Activated CD4-positive, alpha-beta memory T cell treated with anti-CD3 and anti-CD28 coated beads for 36 hours (primary cell): ENCODE measurements around the gene LBHD2. TPM values are rescaled to one million over a fixed set of nuclear protein-coding genes. Genes with fewer than 3 reads are reported as not detected.
"Not testable (repeated sequence)": the region's sequence is repeated elsewhere in the genome, so short reads cannot be mapped to it uniquely, and the experiment has no call there.

Experiments
- CTCF ChIA-PET: fragments of 350-600 bp; sonication (Branson Sonifier 250); formaldehyde crosslinking; loops from one replicate; lab custom pipeline; 2021; ENCODE audit warnings: antibody characterized with exemption, inconsistent platforms; lab: Charles Lee
- POLR2A ChIA-PET: fragments of 350-600 bp; sonication (Branson Sonifier 250); formaldehyde crosslinking; loops from one replicate; lab custom pipeline; 2021; ENCODE audit warnings: antibody characterized with exemption; lab: Charles Lee
- DNase-seq: peaks from one replicate; pipeline ENCODE4 v3.0.0-alpha.2; 2020
- H3K27ac Mint-ChIP-seq: one replicate; pipeline ENCODE4 v1.8.0; 2021; ENCODE audit warnings: mixed read lengths
- H3K27me3 Mint-ChIP-seq: one replicate; pipeline ENCODE4 v1.8.0; 2021; ENCODE audit warnings: mixed read lengths
- H3K36me3 Mint-ChIP-seq: one replicate; pipeline ENCODE4 v1.8.0; 2021; ENCODE audit warnings: mixed read lengths
- H3K4me1 Mint-ChIP-seq: one replicate; pipeline ENCODE4 v1.8.0; 2021; ENCODE audit warnings: low read depth, mixed read lengths
- H3K4me3 Mint-ChIP-seq: one replicate; pipeline ENCODE4 v1.8.0; 2021; ENCODE audit warnings: mild to moderate bottlenecking, mixed read lengths
- H3K9me3 Mint-ChIP-seq: one replicate; pipeline ENCODE4 v1.8.0; 2021; ENCODE audit warnings: mixed read lengths
- intact Hi-C: fragments of 100-400 bp; cut with micrococcal nuclease; formaldehyde crosslinking; loops from one replicate; pipeline ENCODE4 v1.15.1; 2023
- total RNA-seq, 2 experiments: library from RNA; stranded (reverse); gene quantifications; one replicate each; pipeline ENCODE4 v1.2.3, GENCODE V29; 2021

The LBHD2 gene
- total RNA-seq, 2 experiments from 2014 or later, result not detected

DNA sequence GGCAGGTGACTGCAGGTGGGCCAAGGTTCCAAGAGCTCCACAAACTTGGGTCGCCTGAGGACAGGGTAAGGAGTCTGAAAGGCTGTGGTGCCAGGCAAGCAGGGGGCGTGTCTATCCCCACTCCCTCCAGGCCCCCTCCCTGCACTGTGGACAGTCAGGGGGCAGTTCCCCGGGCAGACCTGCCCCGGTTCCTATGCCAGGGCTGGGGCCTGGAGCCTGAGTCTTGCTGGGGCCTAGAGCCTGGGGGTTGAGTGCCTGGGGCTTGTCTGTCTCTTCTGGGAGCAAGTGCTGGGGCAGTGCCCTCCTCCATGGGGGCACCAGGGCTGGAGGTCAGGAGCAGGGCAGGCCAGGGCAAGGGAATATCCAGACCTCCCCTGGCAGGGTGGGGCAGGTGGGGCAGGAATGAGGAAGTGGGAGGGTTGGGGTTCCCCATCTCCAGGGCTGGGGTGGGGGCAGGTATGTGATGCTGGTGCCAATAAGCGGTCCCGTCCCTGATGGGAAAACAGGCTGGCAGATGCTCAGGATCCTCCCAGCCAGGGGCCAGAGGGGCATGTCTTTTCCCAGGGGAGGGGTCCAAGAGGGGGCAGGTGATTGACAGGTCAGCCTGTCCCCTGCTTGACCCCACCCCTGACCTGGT lies 27.3 kb downstream of the LBHD2 start:
- DNase-seq, result no peak
- peaks cover 3% of the 10 kb centered on the region for H3K4me1 Mint-ChIP-seq
- no peaks in the 10 kb centered on the region for H3K9me3 Mint-ChIP-seq
- intact Hi-C loops, result no loop called here
- H3K36me3 Mint-ChIP-seq, result no peaks in the 10 kb centered on the region
- H3K27ac Mint-ChIP-seq, result no peak overlapping the region
- H3K27me3 Mint-ChIP-seq, result peaks cover 5% of the 10 kb centered on the region
- ChIA-PET CTCF (no interaction called here), POLR2A (no interaction called here)
- no peak overlapping the region for H3K4me3 Mint-ChIP-seq

GRCh38 chr14:103112400-103113243 lies 28.6 kb downstream of the LBHD2 start:
- Mint-ChIP-seq H3K27ac (no peak overlapping the region), H3K9me3 (no peaks in the 10 kb centered on the region), H3K4me3 (no peak overlapping the region), H3K27me3 (peaks cover 5% of the 10 kb centered on the region), H3K4me1 (peaks cover 3% of the 10 kb centered on the region), H3K36me3 (no peaks in the 10 kb centered on the region)
- no peak for DNase-seq
- CTCF ChIA-PET, result interaction anchor here (0.8 to 1.0 kb wide), 2 partner anchors 8 to 38 kb away, joined by 3 read pairs; no protein-coding TSS in a partner anchor
- intact Hi-C loops, result no loop called here
- POLR2A ChIA-PET, result no interaction called here

DNA sequence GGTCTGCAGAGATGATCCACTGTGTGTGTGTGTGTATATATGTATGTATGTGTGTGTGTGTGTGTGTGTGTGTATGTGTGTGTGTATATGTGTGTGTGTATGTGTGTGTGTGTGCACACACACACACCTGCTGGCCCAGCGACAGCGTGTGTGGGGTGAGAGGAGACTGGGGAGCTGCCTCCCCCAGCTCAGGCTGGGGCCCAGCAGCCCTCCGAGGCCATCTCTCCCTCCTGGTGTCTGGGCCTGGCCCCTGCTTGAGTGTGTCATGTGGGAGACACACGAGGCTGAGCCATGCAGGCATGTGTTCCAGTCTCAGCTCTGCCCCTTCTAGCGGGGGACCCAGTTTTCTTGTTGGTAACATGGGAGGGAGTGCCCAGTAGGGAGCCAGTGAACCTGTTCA lies 29.3 kb downstream of the LBHD2 start:
- H3K27me3 Mint-ChIP-seq, result peaks cover 5% of the 10 kb centered on the region
- no peak overlapping the region for H3K27ac Mint-ChIP-seq
- intact Hi-C loops, result no loop called here
- H3K36me3 Mint-ChIP-seq, result no peaks in the 10 kb centered on the region
- H3K4me1 Mint-ChIP-seq, result peaks cover 3% of the 10 kb centered on the region
- CTCF ChIA-PET, result interaction anchor here (0.8 to 1.0 kb wide), 2 partner anchors 9 to 38 kb away, joined by 3 read pairs; no protein-coding TSS in a partner anchor
- no peak for DNase-seq
- POLR2A ChIA-PET, result no interaction called here
- no peak overlapping the region for H3K4me3 Mint-ChIP-seq
- H3K9me3 Mint-ChIP-seq, result no peaks in the 10 kb centered on the region

DNA sequence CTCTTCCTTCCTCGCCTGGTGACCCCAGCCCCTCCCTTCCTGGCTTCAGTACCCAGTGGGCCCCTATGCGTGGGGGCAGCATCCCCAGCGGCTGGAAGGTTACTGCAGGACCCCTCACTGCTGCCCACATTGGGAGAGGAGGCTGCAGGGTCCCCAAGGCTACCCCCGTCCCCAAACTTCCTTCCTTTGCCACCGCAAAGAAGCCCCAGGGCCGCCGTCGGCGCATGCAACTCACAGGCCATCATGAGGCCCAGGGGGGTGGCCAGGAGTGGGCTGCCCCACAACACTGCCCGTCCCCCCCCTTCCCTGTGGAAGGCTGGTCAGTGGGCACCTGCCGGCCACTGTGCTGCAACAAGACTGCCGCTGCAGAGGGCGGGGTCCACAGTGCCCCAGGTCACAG lies 29.8 kb downstream of the LBHD2 start:
- Mint-ChIP-seq H3K27ac (no peak overlapping the region), H3K9me3 (no peaks in the 10 kb centered on the region)

GRCh38 chr14:103115086-103115679 lies 31.2 kb downstream of the LBHD2 start:
- peak; percentile 33 for DNase-seq
- H3K27me3 Mint-ChIP-seq, H3K9me3 Mint-ChIP-seq, intact Hi-C loops, H3K4me3 Mint-ChIP-seq, POLR2A ChIA-PET, H3K36me3 Mint-ChIP-seq, H3K27ac Mint-ChIP-seq, H3K4me1 Mint-ChIP-seq: not testable (repeated sequence)
- CTCF ChIA-PET, result interaction anchor here (1.4 to 1.6 kb wide), 2 partner anchors 10 to 11 kb away, joined by 8 read pairs; no protein-coding TSS in a partner anchor

More for the DNA sequence above, 29.8 kb downstream of the LBHD2 start:
- H3K4me3 Mint-ChIP-seq, result no peak overlapping the region
- no peak for DNase-seq
- H3K27me3 Mint-ChIP-seq, result peaks cover 5% of the 10 kb centered on the region
- H3K4me1 Mint-ChIP-seq, result peaks cover 3% of the 10 kb centered on the region
- intact Hi-C loops, result no loop called here
- ChIA-PET POLR2A (no interaction called here), CTCF (interaction anchor here (0.8 kb wide), 1 partner anchor 39 kb away, joined by 3 read pairs; no protein-coding TSS in a partner anchor)
- H3K36me3 Mint-ChIP-seq, result no peaks in the 10 kb centered on the region

- no peak for DNase-seq
- no peak overlapping the region for H3K27ac Mint-ChIP-seq
- POLR2A ChIA-PET, result no interaction called here
- no peak overlapping the region for H3K4me3 Mint-ChIP-seq
- CTCF ChIA-PET, result interaction anchor here (1.4 to 1.6 kb wide), 2 partner anchors 10 to 11 kb away, joined by 8 read pairs; no protein-coding TSS in a partner anchor
- intact Hi-C loops, result no loop called here
- peaks cover 3% of the 10 kb centered on the region for H3K4me1 Mint-ChIP-seq
- H3K27me3 Mint-ChIP-seq, result peaks cover 9% of the 10 kb centered on the region
- H3K9me3 Mint-ChIP-seq, result no peaks in the 10 kb centered on the region
- H3K36me3 Mint-ChIP-seq, result no peaks in the 10 kb centered on the region
These were observed 32.0 kb downstream of the LBHD2 start for GRCh38 chr14:103115845-103116572.

- DNase-seq, result no peak
- Mint-ChIP-seq H3K27me3 (peaks cover 12% of the 10 kb centered on the region), H3K4me3 (no peak overlapping the region), H3K36me3 (no peaks in the 10 kb centered on the region), H3K9me3 (no peaks in the 10 kb centered on the region), H3K4me1 (peaks cover 3% of the 10 kb centered on the region), H3K27ac (no peak overlapping the region)
- ChIA-PET CTCF (interaction anchor here (1.4 kb wide), 1 partner anchor 11 kb away, joined by 8 read pairs; no protein-coding TSS in a partner anchor), POLR2A (no interaction called here)
- intact Hi-C loops, result no loop called here
These were observed 32.6 kb downstream of the LBHD2 start for GRCh38 chr14:103116636-103117035.

GRCh38 chr14:103117499-103117898 lies 33.5 kb downstream of the LBHD2 start:
- H3K27ac Mint-ChIP-seq, H3K4me3 Mint-ChIP-seq, H3K36me3 Mint-ChIP-seq, H3K4me1 Mint-ChIP-seq, DNase-seq, H3K9me3 Mint-ChIP-seq, intact Hi-C loops, POLR2A ChIA-PET: not testable (repeated sequence)
- peaks cover 17% of the 10 kb centered on the region for H3K27me3 Mint-ChIP-seq
- CTCF ChIA-PET, result interaction anchor here (1.7 kb wide), 1 partner anchor 13 kb away, joined by 7 read pairs; no protein-coding TSS in a partner anchor

DNA sequence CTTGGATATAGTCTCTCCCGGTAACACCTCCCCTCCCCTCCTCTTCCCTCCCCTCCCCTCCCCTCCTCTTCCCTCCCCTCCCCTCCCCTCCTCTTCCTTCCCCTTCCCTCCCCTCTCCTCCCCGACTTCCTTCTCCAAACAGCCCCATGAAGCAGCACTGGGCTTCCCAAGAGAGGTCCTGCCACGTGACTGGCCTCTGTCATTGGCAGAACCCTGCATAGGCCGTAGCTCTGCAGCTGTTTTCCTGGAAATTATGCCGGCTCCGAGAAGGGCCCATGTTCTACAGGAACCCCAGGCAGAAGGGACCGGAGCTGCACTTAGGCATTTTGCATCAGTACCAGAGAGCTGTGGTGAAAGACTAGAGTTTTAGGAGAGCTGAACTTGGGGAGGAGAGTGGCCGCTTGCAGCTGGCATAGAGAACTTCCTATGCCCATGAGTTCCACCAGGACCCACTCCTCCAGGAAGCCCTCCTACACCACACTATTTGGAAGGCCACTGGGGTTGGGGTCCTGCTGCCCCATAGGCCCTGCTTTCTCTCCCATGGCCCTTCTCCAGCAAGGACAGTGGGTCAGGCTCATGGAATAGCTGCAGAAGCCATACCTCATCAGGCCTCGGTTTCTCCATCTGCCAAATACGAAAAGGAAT lies 34.1 kb downstream of the LBHD2 start:
- Mint-ChIP-seq H3K27me3 (peaks cover 17% of the 10 kb centered on the region), H3K4me1 (peaks cover 3% of the 10 kb centered on the region), H3K27ac (no peak overlapping the region), H3K36me3 (no peaks in the 10 kb centered on the region), H3K9me3 (no peaks in the 10 kb centered on the region), H3K4me3 (no peak overlapping the region)
- intact Hi-C loops, result no loop called here
- DNase-seq, result no peak
- CTCF ChIA-PET, result interaction anchor here (1.7 kb wide), 1 partner anchor 13 kb away, joined by 7 read pairs; no protein-coding TSS in a partner anchor
- POLR2A ChIA-PET, result no interaction called here

- CTCF ChIA-PET, result interaction anchor here (1.7 kb wide), 1 partner anchor 14 kb away, joined by 7 read pairs; no protein-coding TSS in a partner anchor
- H3K4me3 Mint-ChIP-seq, result no peak overlapping the region
- peaks cover 3% of the 10 kb centered on the region for H3K4me1 Mint-ChIP-seq
- POLR2A ChIA-PET, result no interaction called here
- peaks cover 17% of the 10 kb centered on the region for H3K27me3 Mint-ChIP-seq
- H3K27ac Mint-ChIP-seq, result no peak overlapping the region
- no peaks in the 10 kb centered on the region for H3K9me3 Mint-ChIP-seq
- no peaks in the 10 kb centered on the region for H3K36me3 Mint-ChIP-seq
- no peak for DNase-seq
- intact Hi-C loops, result no loop called here
These were observed 34.8 kb downstream of the LBHD2 start for GRCh38 chr14:103118663-103119404.
